Measurements from ENCODE around the gene HIVEP1.

GRCh38 chr6:12165722-12166280 is 153.7 kb downstream of the HIVEP1 start:
- TF ChIP-seq, protein P1, sequence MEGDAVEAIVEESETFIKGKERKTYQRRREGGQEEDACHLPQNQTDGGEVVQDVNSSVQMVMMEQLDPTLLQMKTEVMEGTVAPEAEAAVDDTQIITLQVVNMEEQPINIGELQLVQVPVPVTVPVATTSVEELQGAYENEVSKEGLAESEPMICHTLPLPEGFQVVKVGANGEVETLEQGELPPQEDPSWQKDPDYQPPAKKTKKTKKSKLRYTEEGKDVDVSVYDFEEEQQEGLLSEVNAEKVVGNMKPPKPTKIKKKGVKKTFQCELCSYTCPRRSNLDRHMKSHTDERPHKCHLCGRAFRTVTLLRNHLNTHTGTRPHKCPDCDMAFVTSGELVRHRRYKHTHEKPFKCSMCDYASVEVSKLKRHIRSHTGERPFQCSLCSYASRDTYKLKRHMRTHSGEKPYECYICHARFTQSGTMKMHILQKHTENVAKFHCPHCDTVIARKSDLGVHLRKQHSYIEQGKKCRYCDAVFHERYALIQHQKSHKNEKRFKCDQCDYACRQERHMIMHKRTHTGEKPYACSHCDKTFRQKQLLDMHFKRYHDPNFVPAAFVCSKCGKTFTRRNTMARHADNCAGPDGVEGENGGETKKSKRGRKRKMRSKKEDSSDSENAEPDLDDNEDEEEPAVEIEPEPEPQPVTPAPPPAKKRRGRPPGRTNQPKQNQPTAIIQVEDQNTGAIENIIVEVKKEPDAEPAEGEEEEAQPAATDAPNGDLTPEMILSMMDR (conservative IDR thresholded peaks at IDR 0.05; ENCODE audit: low read length), result no peak
- no peak for TF ChIP-seq EZH2phosphoT487 (IDR thresholded peaks at IDR 0.05; ENCODE audit: borderline replicate concordance, low read depth, low read length)
